BE2C (cell line): Measurements from ENCODE around the gene RELL2.
A peak's percentile ranks its signal among the peaks of the same experiment; 100 is the strongest.

Experiments
- DNase-seq: peaks from one replicate; pipeline ENCODE4 v3.0.0-alpha.2; 2020
- H3K27me3 ChIP-seq: fragments of 250-450 bp; sonication (Bioruptor Pico); 2 replicates; pipeline ENCODE4 v1.5.1; 2020; ENCODE audit warnings: mild to moderate bottlenecking
- H3K36me3 ChIP-seq: fragments of 250-450 bp; sonication (Bioruptor Pico); 2 replicates; pipeline ENCODE4 v1.5.1; 2020; ENCODE audit warnings: mild to moderate bottlenecking
- H3K4me1 ChIP-seq: fragments of 250-450 bp; sonication (Bioruptor Pico); 2 replicates; pipeline ENCODE4 v1.5.1; 2020
- H3K4me3 ChIP-seq: 2 replicates; pipeline ENCODE4 v1.5.1; 2011; ENCODE audit warnings: low read depth, low read length
- H3K9me3 ChIP-seq: fragments of 250-450 bp; sonication (Bioruptor Pico); 2 replicates; pipeline ENCODE4 v1.5.1; 2020
- CTCF ChIP-seq: IDR thresholded peaks from 2 replicates; pipeline ENCODE4 v1.5.1; 2012; ENCODE audit warnings: mild to moderate bottlenecking, low read depth, low read length

RELL2 gene

GRCh38 chr5:141640051-141640415 is 3.2 kb downstream of the RELL2 start:
- no peak for DNase-seq
- Histone ChIP-seq H3K4me1 (no peaks in the 10 kb centered on the region), H3K27me3 (no peaks in the 10 kb centered on the region), H3K9me3 (no peaks in the 10 kb centered on the region), H3K36me3 (no peaks in the 10 kb centered on the region), H3K4me3 (no peak overlapping the region)
- TF ChIP-seq CTCF: no peak

- H3K4me3 ChIP-seq: no peak overlapping the region
- no peaks in the 10 kb centered on the region for H3K4me1 ChIP-seq
- H3K9me3 ChIP-seq: no peaks in the 10 kb centered on the region
- TF ChIP-seq CTCF: no peak
- H3K27me3 ChIP-seq: no peaks in the 10 kb centered on the region
- DNase-seq: no peak
- no peaks in the 10 kb centered on the region for H3K36me3 ChIP-seq
Observed at GRCh38 chr5:141640698-141641097, 3.9 kb downstream of the RELL2 start.

- no peak for DNase-seq
Observed at GRCh38 chr5:141641634-141642267, 5.0 kb downstream of the RELL2 start.

GRCh38 chr5:141646026-141646425 is 9.2 kb downstream of the RELL2 start:
- no peak for DNase-seq
- no peak for TF ChIP-seq CTCF
- H3K9me3 ChIP-seq: no peaks in the 10 kb centered on the region
- H3K4me1 ChIP-seq: no peaks in the 10 kb centered on the region
- H3K27me3 ChIP-seq: no peaks in the 10 kb centered on the region
- no peaks in the 10 kb centered on the region for H3K36me3 ChIP-seq
- no peak overlapping the region for H3K4me3 ChIP-seq

More at GRCh38 chr5:141641634-141642267, 5.0 kb downstream of the RELL2 start:
- Histone ChIP-seq H3K9me3 (no peaks in the 10 kb centered on the region), H3K4me3 (no peak overlapping the region), H3K27me3 (no peaks in the 10 kb centered on the region), H3K4me1 (no peaks in the 10 kb centered on the region), H3K36me3 (no peaks in the 10 kb centered on the region)
- peak; percentile 9; the same call in 1 of the 2 replicates for TF ChIP-seq CTCF

GRCh38 chr5:141647242-141647641 is 10.4 kb downstream of the RELL2 start:
- TF ChIP-seq CTCF: no peak
- H3K4me3 ChIP-seq: no peak overlapping the region

GRCh38 chr5:141647851-141648250 is 11.1 kb downstream of the RELL2 start:
- Histone ChIP-seq H3K4me1 (no peaks in the 10 kb centered on the region; the same call in 1 of the 2 replicates), H3K4me3 (no peak overlapping the region), H3K27me3 (no peaks in the 10 kb centered on the region), H3K36me3 (no peaks in the 10 kb centered on the region), H3K9me3 (no peaks in the 10 kb centered on the region)
- no peak for DNase-seq
- no peak for TF ChIP-seq CTCF

More at GRCh38 chr5:141647242-141647641, 10.4 kb downstream of the RELL2 start:
- no peak for DNase-seq
- H3K27me3 ChIP-seq: no peaks in the 10 kb centered on the region
- H3K36me3 ChIP-seq: no peaks in the 10 kb centered on the region
- no peaks in the 10 kb centered on the region; the same call in 1 of the 2 replicates for H3K4me1 ChIP-seq
- no peaks in the 10 kb centered on the region for H3K9me3 ChIP-seq
